HG02840 (cell line): ENCODE measurements around the gene JCAD.

Source experiments
- ATAC-seq: cut with Tn5 transposase; IDR thresholded peaks from one replicate; pipeline ENCODE4 v1.9.1; 2021; ENCODE audit warnings: mild to moderate bottlenecking, moderate library complexity, moderate number of reproducible peaks; ENCODE audit not compliant: unreplicated experiment, low FRiP score

Gene JCAD

DNA sequence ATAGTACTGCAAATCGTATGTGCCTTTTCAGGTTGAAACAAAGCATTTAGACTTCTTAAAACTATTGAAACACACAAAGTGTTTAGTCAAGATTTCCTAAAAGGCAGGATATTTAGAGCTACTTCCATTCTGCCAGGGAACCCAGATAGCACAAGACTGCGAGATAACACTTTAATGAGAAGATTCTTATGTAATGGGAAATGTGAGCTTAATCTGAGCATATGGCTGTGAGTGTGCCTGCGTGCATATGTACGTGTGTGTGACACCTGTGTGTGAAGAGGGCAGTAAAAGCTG, 14.3 kb upstream of the JCAD start:
- ATAC-seq = no peak

DNA sequence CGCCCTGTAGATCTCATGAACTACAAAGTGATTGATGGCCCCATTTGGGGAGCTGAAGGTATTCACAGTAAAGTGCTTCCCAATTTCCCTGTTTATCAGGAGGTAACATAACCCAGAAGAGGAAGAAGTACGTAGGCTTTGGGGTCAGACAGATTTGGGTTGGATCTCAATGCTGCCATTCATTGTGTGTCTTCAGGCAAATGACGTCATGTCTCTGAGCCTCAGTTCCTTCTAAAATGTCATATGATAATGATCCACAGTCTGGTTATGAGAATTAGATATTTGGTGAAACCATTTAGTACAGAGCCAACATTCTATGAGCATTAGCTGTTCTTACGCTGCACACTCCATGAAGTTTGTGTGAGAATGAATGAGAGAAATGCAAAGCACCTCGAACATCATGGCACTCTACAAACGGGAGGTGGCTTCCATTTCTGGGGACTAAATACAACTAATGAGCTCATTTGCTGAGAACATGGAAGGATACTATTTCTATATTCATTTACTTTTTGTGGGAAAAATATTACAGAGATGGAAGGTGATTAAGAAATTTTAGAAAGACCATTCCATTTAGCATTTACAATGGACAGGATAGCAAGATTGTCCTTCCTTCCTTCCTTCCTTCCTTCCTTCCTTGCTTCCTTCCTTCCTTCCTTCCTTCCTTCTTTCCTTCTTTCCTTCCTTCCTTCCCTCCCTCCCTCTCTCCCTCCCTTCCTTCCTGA, 13.8 kb upstream of the JCAD start:
- no peak for ATAC-seq

DNA sequence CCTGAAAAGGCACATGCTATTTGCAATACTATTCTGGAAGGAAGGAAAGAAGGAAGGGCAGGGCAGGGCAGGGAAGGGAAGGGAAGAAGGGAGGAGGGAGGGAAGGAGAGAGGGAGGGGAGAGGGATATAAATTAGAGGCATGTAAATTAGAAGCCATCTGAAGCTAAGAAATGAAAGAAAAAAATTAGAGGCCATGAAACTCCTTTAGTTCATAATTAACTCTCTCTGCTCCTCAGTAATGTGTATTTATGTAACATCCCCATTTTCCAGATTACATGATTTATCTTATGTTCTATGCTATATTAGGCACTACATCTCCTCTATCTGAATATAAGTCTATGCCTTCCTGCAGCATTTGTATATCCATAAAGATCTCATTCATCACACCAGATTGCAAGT, 12.7 kb upstream of the JCAD start:
- ATAC-seq = no peak

DNA sequence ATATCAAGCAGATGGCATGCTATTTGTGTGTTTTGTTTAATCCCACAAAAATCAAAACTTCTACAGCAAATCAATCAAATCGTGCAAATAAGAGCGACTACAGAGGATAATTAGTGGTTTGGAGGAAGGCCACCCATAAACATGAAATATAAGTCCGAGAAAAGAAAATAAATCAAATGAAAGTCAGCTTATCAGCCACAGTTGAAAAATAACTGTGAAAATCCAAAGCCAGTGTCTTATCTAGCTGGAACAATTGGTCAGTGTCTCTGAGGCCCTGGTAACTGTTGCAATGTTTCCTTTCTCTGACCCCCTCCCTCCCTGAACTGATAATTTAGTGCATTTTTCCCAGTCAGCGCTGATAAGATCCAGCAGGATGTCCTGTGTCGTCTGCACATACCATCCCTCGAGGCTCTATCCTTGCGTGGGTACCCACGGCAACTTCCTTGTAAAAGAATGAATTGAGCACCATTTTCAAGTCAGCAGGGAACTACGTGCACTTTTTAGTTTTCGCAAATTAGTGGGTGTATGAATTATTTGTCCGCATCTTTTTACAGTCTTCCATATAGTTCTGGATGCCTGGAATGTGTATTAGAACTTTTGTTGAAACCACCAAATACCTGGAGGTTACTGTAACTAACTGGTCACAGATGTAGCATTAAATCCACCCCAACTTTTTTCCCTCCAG, 10.8 kb upstream of the JCAD start:
- ATAC-seq = no peak

DNA sequence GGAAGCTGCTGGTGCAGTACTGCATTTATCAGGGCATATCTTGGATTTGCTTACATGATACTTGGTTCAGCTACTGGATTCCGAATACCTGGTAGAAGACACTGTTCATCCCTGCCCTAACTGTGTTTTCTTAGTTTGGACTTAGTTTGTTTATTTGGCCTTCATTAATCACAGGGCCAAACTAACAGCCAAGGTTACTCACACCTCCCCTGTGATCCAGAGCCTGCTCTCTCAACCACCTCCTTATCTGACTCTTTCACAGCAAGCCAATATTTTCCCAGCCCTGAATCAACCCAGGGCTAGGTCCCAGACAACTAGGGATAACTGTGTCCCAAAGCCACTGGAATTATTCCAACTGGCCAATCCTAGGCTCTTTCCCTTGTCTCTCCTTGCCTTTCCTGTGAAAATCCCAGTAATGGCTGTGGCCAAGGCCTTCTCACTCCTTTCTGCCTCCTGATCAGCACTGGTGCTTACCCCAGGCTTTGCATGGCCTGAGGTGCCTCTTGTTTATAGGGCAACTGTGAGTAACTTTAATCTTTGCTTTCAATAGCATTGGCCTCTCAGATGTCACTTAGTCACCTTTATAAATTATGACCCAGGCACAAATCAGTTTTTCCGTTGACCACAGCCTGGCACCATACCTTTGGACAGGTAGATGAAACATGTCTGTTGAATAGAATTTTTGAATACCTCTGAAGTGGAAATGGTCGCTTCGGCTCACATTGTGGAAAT, 9.3 kb upstream of the JCAD start:
- no peak for ATAC-seq

DNA sequence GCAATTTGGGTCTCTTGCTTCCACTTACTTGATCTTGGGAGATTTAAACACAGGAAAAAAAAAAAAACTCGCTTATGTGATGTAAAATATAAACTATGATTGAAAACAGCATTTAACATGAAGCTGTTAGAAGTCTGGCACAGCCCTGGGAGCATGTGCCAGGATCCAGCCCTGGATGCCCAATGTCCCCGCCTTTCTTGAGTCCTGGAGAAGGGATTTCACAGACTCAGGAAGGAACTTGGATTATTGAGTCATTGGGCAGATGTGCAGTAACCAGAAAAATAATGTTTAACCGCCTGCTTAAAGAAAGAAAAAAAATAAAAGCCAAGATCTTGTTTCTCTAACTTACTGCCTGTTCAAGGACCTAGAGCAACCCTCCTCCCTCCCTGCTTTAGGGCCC, 3.7 kb upstream of the JCAD start:
- ATAC-seq = no peak

DNA sequence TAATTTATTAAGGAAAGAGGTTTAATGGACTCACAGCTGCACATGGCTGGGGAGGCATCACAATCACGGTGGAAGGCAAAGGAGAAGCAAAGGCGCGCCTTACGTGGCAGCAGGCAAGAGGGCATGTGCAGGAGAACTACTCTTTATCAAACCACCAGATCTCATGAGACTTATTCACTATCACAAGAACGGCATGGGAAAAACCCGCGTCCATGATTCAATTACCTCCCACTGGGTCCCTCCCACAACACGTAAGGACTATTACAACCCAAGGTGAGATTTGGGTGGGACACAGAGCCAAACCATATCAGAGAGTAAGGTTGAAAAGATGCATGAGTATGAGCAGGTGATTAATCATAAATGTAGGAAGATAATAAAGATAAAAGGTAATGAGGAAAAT, 3.2 kb upstream of the JCAD start:
- ATAC-seq = no peak

DNA sequence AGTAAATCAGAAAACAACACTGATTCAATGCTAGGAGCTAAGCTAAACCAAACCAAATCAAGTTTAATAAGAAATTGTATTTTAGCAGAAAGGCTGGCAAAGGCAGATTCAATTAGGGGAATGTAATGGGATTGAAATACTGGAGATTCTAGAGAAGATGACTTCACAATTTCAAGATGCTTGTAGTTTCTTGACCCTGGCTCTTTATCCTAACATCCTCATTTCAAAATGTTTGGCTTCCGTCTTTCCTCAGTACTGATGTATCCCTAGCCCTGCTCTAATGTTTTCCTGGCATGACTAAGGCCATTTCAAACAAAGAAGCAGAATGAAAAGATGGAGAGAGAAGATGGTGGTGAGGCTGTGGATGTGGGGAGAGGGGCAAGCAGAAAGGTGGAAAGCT, 2.7 kb upstream of the JCAD start:
- ATAC-seq = no peak

DNA sequence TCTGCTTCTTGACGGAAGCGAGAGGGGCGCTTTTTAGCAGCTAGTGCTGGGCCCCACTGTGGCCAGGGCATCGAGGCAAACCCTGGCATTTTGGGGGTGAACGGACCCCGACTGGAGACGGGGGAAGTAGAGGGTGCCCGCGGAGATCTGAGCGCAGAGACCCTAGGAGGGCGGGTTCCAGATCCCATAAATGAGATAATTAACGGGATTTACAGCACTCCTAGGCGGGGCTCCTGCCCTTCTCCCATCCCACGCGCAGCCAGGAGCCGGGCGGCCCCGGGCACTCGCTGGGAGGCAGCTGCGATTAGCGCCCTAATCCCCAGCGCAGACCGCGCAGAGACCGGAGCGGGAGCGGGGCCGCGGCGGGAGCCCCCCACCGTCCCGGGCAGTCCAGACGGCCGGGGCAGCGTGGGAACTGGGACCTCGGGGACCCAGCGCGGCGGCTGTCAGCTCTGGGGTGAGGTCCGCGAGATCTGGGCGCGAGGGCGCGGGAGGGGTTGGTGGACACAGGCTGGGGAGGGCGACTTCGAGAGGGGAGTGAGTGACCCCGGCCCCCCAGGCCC, 735 bp downstream of the JCAD start:
- ATAC-seq = no peak

DNA sequence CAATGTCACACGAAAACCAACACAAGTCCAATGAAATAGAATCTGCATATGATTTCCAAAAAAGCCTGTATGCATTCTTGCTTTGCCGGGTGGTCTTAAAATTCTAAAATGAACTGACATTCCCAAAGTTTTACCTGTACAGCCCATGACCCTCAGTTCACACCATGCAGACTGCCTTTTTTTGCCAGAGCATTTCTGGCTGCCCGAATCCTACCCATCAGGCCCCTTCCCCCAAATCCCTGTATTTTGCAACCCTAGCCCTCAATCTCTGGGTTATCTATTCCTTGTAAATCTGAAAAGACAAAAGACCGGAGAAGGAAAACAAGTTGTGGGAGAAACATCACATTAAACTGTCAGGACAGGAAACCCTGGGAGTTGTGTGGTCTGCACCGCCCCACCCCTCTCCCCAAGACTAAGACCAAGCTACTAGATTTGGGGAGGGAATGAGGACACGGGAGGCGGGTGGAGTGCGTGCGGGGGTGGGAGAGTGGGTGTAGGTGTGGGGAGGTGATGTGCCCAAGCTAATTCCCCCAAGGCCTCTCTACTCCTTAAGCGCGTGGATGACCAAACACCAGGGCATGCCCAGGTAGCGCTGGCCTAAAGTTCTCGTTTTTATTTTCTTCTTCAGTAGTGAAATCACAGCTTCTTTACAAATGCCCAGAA, 1.4 kb downstream of the JCAD start:
- no peak for ATAC-seq

DNA sequence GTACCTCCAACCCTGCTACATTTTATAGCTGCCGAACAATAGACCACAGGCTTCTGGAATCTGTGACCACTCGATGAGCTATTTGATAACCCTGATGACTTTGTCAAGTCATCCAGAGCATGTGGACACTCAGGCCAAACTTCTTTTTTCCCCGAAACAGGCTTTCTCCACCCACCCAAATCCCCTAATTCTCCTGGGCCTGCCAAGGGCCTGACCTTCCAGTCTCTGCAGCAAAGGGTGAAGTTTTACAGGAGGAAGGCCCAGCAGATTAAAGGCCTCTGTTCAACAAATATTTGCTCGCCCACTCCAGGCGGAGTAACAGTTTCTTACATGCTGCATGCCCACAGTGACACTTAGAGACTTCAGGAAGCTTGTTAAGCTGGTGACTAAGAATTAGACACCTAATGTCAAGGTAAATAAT, 2.0 kb downstream of the JCAD start:
- ATAC-seq = no peak

DNA sequence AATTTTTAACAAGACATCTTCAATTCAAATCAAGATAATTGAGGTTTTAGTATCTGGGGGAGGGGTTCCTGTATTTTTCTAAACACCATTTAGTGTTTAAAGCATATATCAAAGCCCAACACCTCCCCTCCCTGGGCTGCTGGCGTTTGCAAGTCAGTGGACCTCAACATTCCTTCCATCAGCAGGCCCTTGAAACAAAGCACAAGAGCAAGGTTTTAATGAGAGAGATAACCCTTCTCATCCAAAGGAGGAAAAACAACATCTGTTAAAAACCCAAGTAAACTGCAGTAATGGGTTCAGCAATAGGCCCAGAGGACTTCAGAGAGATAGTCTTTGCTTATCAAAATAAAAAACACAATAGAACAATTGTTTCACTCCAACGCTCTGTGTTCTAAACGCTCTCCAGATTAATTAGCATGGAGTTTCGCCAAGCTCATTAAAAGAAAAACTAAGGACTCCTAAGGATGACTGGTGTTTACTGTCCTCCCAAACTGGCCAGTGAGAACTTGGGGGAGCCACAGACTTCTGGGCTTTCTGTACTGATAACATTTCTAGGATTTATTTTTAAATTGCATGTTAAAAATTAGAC, 2.5 kb downstream of the JCAD start:
- no peak for ATAC-seq

DNA sequence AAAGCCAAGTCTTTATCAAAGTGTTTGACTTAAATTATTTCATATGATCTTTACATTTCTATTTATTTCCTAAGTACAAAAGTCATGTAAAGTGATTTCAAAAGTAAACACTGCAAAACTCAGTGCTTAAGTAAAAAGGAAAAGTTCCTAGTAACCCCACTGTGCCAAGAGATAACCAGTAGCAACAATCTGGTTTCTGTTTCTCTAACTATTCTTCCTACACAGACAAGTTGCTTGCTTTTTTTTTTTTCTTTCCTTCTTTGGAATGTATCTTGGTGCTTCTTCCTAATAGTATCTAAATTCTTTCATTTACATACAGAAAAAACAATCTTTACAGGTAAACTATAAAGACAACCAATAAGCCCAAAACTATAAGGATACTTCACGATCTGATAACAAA, 3.1 kb downstream of the JCAD start:
- ATAC-seq = no peak

DNA sequence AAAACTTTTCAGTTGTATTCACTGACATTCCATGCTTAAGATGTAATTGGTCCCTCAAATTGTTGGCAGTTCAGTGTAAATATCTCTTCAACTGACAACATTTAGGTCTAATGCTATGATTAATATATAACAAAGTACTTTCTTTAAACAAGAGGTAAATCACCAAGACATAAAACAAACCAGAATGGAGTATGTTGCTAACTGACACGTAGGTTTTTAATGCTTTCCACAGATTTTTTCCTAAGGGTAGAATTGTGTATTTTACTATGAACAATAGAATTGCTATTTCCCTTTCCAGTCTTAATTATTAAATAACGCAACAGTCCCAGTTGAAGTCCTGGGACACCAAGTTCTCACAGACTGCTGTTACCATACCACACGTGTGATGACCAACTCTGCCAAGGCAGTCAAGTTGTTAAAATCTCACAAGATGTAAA, 4.1 kb downstream of the JCAD start:
- ATAC-seq = no peak

DNA sequence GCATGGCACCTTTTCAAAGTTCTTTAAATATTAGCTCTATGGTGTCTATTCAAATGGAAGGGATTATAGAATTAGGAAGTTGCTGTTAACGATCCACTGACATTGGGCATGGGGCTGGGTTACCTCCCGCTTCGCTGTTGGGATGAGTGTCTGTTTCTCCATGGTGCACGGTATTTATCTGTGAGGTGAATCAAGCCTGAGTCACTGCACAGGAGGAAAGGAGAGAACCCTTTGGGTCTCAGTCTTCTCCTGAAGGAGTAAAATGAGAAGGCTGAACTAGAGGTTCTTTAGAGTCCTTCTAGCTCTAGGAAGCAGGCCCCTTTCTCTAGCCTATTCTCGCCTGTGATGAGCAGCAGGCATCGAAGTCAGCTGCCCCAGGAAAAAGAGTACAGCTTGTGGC, 7.3 kb downstream of the JCAD start:
- ATAC-seq = no peak

DNA sequence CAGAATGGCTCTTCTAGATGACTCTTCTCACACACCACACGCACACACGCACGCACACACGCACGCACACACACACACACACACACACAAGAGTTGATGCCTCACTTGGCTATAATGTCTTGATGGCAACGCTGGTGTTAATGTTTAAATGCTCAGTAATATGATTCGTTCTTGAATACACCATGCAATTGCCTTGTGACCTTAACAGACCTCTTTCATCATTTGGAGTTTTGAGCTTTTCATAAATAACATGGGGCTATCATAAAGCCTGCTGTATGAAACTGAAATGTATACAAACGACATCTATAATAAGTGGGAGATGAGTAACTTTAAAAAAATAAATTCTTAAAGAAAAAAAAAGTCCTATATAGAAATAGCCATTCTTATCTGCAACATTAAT, 8.2 kb downstream of the JCAD start:
- no peak for ATAC-seq

DNA sequence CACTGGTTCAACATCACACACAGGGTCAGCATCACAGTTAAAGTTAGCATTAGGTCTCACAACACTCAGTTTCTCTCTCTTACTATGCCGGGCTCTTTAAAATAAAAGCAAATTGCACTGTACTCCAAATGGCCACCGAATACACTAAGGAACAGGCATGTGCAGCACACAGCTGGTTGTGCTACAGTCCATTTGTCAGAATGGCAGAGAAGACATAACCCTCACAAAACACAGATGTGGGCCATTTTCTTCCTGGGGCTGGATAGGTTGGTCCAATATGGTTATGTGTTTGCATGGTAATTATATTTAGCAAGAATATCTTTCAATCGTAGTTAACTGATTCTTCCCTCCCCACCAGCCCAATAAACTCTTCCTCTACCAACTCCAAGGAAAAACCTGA, 9.0 kb downstream of the JCAD start:
- no peak for ATAC-seq

DNA sequence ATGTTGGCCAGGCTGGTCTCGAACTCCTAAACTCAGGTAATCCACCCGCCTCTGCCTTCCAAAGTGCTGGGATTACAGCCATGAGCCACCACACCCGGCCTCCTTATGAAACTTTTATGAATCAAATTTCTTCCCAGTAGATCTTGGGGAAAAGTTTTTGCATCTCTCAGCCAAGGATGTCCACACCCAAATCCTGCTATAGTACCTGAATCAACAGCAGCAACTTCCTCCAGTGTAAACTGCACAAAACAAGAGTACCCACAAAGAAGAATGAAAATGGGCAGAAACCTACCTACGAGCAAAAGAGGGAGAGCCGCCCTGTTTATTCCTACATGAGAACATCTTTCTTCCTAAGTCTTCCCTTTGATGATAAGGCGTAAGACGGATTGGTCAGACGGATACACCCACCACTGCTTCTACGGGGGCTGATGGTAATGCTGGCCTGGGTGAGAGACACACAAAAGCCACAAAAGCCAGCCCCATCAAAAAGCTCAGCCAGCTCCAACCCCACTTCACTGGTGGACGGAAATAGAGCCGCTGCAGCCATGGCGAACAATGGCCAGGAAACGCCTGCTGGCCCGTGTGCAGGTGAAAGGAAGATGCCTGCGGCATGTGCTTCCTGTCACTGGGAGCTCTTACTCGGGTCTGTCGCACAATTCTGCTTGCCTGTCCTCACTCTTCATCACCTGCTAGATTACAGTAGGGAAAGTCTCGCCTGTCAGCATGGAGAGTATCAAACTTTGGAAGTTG, 10.4 kb downstream of the JCAD start:
- ATAC-seq = no peak

DNA sequence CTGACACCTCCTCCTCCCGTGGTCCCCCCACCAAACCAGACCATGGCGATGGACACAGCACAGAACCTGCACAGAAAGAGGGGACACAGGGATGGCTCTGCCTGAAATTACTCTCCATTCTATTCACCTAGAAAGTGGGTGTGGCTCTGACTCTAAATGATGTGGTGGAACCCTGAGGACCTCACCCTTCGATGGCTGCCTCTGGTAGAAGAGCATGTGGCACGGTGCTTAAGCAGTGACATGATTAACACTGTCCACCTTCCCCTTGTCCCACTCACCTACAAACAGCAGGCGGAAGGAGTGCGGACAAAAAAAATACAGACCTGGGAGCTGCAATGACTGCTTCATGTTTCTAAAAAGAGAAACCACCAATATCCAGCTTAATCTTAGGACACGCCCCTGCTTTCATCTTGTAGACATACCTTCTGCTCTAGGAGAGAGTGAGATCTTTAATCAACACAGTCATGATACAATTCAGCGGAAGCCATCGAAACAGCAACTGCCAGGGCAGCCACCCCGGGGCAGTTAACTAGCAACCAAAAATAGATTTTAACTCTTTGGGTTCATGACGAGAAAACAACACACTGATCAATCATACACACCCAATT, 11.4 kb downstream of the JCAD start:
- no peak for ATAC-seq

DNA sequence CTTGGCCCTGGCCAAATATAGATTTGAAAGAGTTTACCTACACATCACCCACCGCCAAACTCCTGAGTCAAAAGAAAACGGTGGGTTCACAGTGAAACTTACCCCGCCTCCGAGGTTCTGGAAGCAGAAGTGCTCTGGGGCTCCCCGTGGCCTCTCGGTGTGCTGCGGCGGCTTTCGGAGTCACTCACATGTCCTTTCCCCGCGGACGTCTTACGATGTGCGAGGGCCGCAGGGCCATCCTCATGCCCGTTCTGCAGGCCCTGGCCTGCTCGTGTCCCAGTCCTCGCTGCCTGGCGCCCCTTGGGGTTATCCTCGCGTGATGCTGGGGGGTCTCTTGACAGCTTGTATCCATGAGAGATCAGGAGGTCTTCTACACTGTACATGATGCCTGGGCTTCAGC, 12.0 kb downstream of the JCAD start:
- no peak for ATAC-seq
